Esophagus muscularis mucosa (tissue), 4 donors: ENCODE measurements around the gene NUP210L.

ENCODE experiments used
- EP300 ChIP-seq: sonication (generic); formaldehyde crosslinking; IDR thresholded peaks from one replicate; pipeline ENCODE4 v1.6.1; 2017; ENCODE audit warnings: antibody characterized with exemption
- POLR2A ChIP-seq: fragments of 450-650 bp; IDR thresholded peaks from one replicate; pipeline ENCODE4 v1.6.1; 2017; ENCODE audit warnings: antibody characterized with exemption, moderate library complexity, mild to moderate bottlenecking, low read depth
- POLR2AphosphoS5 ChIP-seq, 2 donors: sonication (generic); formaldehyde crosslinking; IDR thresholded peaks; one replicate each; pipeline ENCODE4 v1.6.1; 2017; ENCODE audit warnings: antibody characterized with exemption in 2 of 2
- TF ChIP-seq, protein P1 (sequence below), 3 experiments: fragments of 200-600 bp in 2 of 3; fragments of 450-650 bp in 1 of 3; sonication (generic) in 2 of 3; IDR thresholded peaks; one replicate each; pipeline ENCODE4 v1.5.1; 2017 to 2019; ENCODE audit warnings: antibody characterized with exemption in 3 of 3, mild to moderate bottlenecking in 2 of 3, moderate library complexity in 1 of 3

DNA sequence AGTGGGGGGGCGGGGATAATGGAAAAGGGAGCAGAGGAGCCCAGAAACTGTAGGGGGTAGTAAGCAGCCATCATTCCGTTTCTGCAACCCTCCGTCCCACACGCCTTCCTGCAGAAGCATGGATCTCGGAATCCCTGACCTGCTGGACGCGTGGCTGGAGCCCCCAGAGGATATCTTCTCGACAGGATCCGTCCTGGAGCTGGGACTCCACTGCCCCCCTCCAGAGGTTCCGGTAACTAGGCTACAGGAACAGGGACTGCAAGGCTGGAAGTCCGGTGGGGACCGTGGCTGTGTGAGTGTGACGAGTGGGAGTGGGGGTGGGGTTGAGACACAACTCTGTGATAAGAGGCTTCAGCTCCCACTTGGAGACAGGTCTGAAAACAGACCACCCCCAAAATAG, 186.5 kb downstream of the NUP210L start:
- TF ChIP-seq, protein P1, sequence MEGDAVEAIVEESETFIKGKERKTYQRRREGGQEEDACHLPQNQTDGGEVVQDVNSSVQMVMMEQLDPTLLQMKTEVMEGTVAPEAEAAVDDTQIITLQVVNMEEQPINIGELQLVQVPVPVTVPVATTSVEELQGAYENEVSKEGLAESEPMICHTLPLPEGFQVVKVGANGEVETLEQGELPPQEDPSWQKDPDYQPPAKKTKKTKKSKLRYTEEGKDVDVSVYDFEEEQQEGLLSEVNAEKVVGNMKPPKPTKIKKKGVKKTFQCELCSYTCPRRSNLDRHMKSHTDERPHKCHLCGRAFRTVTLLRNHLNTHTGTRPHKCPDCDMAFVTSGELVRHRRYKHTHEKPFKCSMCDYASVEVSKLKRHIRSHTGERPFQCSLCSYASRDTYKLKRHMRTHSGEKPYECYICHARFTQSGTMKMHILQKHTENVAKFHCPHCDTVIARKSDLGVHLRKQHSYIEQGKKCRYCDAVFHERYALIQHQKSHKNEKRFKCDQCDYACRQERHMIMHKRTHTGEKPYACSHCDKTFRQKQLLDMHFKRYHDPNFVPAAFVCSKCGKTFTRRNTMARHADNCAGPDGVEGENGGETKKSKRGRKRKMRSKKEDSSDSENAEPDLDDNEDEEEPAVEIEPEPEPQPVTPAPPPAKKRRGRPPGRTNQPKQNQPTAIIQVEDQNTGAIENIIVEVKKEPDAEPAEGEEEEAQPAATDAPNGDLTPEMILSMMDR (IDR thresholded peaks at IDR 0.05): no peak
- no peak for TF ChIP-seq EP300
- TF ChIP-seq POLR2A: no peak
- TF ChIP-seq POLR2AphosphoS5 (IDR thresholded peaks at IDR 0.05): no peak
